IPS DF 4.7 (cell line): ENCODE data around the gene ARMC9.

Experiments
- DNase-seq: peaks from one replicate; pipeline ENCODE4 v3.0.0-alpha.2; 2013; ENCODE audit warnings: low spot score; ENCODE audit errors: extremely low read depth

The ARMC9 gene

GRCh38 chr2:231380991-231381847 lies 182.8 kb downstream of the ARMC9 start:
- DNase-seq, result no peak

- no peak for DNase-seq
Measured at GRCh38 chr2:231382116-231382515, 183.7 kb downstream of the ARMC9 start.

- DNase-seq, result no peak
Measured at GRCh38 chr2:231383416-231384108, 185.1 kb downstream of the ARMC9 start.

- DNase-seq, result no peak
Measured at GRCh38 chr2:231384109-231384435, 185.6 kb downstream of the ARMC9 start.

GRCh38 chr2:231384970-231385369 lies 186.5 kb downstream of the ARMC9 start:
- no peak for DNase-seq

- DNase-seq, result no peak
Measured at GRCh38 chr2:231385429-231385828, 187.0 kb downstream of the ARMC9 start.

- DNase-seq, result no peak
Measured at GRCh38 chr2:231386446-231386845, 188.0 kb downstream of the ARMC9 start.

- DNase-seq, result no peak
Measured at GRCh38 chr2:231387904-231388724, 189.7 kb downstream of the ARMC9 start.

- DNase-seq, result no peak
Measured at GRCh38 chr2:231388725-231389346, 190.4 kb downstream of the ARMC9 start.

GRCh38 chr2:231390667-231391066 lies 192.2 kb downstream of the ARMC9 start:
- DNase-seq, result no peak

- DNase-seq, result no peak
Measured at GRCh38 chr2:231391981-231392380, 193.6 kb downstream of the ARMC9 start.

GRCh38 chr2:231392431-231393148 lies 194.2 kb downstream of the ARMC9 start:
- DNase-seq, result no peak

GRCh38 chr2:231393149-231394131 lies 195.0 kb downstream of the ARMC9 start:
- no peak for DNase-seq

GRCh38 chr2:231394211-231395141 lies 196.0 kb downstream of the ARMC9 start:
- DNase-seq, result no peak

GRCh38 chr2:231395188-231396057 lies 197.0 kb downstream of the ARMC9 start, which contains the start of gene B3GNT7:
TSS of gene B3GNT7 (plus strand) at chr2:231395710. CDS start at chr2:231395804, 94 bp downstream.
- no peak for DNase-seq

GRCh38 chr2:231396058-231396821 lies 197.8 kb downstream of the ARMC9 start:
- DNase-seq, result no peak
